Liver (tissue), 3 donors: ENCODE measurements around the gene R3HDM1.
A peak's percentile ranks its signal among the peaks of the same experiment; 100 is the strongest.

Source experiments
- CTCF ChIP-seq: fragments of 150-350 bp; IDR thresholded peaks from 2 replicates; pipeline ENCODE4 v1.5.1; 2017; ENCODE audit warnings: improper control_type of control experiment, low read depth, low read length; ENCODE audit not compliant: missing input control
- FOXA1 ChIP-seq: IDR thresholded peaks from 2 replicates; pipeline ENCODE4 v1.6.1; 2016; ENCODE audit warnings: antibody characterized with exemption
- GABPA ChIP-seq, 2 donors: IDR thresholded peaks in 1 of 2; conservative IDR thresholded peaks in 1 of 2; 2 replicates each; pipeline ENCODE4 v1.6.1; 2016; ENCODE audit warnings: antibody characterized with exemption in 2 of 2, mild to moderate bottlenecking in 1 of 2, moderate library complexity in 1 of 2
- JUND ChIP-seq, 2 donors: IDR thresholded peaks; 2 replicates each; pipeline ENCODE4 v1.6.1; 2016; ENCODE audit warnings: antibody characterized with exemption in 2 of 2
- MAX ChIP-seq: IDR thresholded peaks from 2 replicates; pipeline ENCODE4 v1.6.1; 2016; ENCODE audit warnings: antibody characterized with exemption
- RAD21 ChIP-seq, 2 donors: IDR thresholded peaks; 2 replicates each; pipeline ENCODE4 v1.6.1; 2016; ENCODE audit warnings: antibody characterized with exemption in 2 of 2, mild to moderate bottlenecking in 2 of 2
- REST ChIP-seq: IDR thresholded peaks from 2 replicates; pipeline ENCODE4 v1.6.1; 2016; ENCODE audit warnings: antibody characterized with exemption, mild to moderate bottlenecking
- TAF1 ChIP-seq: conservative IDR thresholded peaks from 2 replicates; pipeline ENCODE4 v1.6.1; 2016; ENCODE audit warnings: antibody characterized with exemption, mild to moderate bottlenecking
- YY1 ChIP-seq: IDR thresholded peaks from 2 replicates; pipeline ENCODE4 v1.6.1; 2016; ENCODE audit warnings: antibody characterized with exemption, mild to moderate bottlenecking
- TF ChIP-seq, protein P1 (sequence below): IDR thresholded peaks from 2 replicates; pipeline ENCODE4 v1.6.1; 2016; ENCODE audit warnings: antibody characterized with exemption
- TF ChIP-seq, protein P2 (sequence below): IDR thresholded peaks from 2 replicates; pipeline ENCODE4 v1.6.1; 2016; ENCODE audit warnings: antibody characterized with exemption
- donor health status: healthy.
- donor health status: healthy.

DNA sequence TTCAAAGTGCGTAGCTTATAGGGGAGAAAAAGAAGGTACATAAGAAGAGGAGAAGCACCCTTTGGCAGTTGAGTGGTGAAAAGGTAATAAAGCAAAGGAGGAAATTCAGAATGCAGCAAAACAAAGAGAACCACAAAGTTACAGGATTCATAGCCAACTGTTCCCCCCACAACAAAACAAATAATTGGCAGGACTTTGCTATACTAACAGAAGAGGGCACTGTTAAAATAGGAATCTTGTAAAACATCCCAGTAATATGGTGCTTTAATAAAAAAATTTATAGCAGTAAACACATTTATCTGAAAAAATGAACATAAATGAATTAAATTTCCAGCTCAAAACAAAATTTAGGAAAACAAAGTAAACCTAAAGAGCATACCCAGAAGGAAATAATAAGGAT, 42.3 kb downstream of the R3HDM1 start:
- TF ChIP-seq CTCF: no peak
- TF ChIP-seq, protein P1, sequence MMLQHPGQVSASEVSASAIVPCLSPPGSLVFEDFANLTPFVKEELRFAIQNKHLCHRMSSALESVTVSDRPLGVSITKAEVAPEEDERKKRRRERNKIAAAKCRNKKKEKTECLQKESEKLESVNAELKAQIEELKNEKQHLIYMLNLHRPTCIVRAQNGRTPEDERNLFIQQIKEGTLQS: no peak
- TF ChIP-seq TAF1: no peak
- no peak for TF ChIP-seq REST
- TF ChIP-seq MAX: no peak
- TF ChIP-seq JUND (IDR thresholded peaks at IDR 0.05): no peak
- TF ChIP-seq YY1: no peak
- no peak for TF ChIP-seq GABPA (IDR thresholded peaks at IDR 0.05 in 1 of 2, conservative IDR thresholded peaks at IDR 0.05 in 1 of 2)
- TF ChIP-seq, protein P2, sequence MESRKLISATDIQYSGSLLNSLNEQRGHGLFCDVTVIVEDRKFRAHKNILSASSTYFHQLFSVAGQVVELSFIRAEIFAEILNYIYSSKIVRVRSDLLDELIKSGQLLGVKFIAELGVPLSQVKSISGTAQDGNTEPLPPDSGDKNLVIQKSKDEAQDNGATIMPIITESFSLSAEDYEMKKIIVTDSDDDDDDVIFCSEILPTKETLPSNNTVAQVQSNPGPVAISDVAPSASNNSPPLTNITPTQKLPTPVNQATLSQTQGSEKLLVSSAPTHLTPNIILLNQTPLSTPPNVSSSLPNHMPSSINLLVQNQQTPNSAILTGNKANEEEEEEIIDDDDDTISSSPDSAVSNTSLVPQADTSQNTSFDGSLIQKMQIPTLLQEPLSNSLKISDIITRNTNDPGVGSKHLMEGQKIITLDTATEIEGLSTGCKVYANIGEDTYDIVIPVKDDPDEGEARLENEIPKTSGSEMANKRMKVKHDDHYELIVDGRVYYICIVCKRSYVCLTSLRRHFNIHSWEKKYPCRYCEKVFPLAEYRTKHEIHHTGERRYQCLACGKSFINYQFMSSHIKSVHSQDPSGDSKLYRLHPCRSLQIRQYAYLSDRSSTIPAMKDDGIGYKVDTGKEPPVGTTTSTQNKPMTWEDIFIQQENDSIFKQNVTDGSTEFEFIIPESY: no peak
- peak; percentile 48 to 63 for TF ChIP-seq RAD21 (IDR thresholded peaks at IDR 0.05)
- no peak for TF ChIP-seq FOXA1
